Osteocyte (in vitro differentiated cells): ENCODE results near the gene CADM2. TPM values are rescaled to one million over a fixed set of nuclear protein-coding genes. Genes with fewer than 3 reads are reported as not detected.

Experiments
- DNase-seq: peaks from one replicate; pipeline ENCODE4 v3.0.0; 2021; ENCODE audit warnings: mixed read lengths; ENCODE audit not compliant: unreplicated experiment; ENCODE audit errors: extremely low spot score
- H3K27ac Mint-ChIP-seq: one replicate; pipeline ENCODE4 v1.8.0; 2021; ENCODE audit warnings: mild to moderate bottlenecking, mixed read lengths; ENCODE audit not compliant: unreplicated experiment
- H3K27me3 Mint-ChIP-seq: one replicate; pipeline ENCODE4 v1.8.0; 2021; ENCODE audit warnings: mixed read lengths; ENCODE audit not compliant: unreplicated experiment
- H3K36me3 Mint-ChIP-seq: one replicate; pipeline ENCODE4 v1.8.0; 2021; ENCODE audit warnings: mixed read lengths; ENCODE audit not compliant: unreplicated experiment
- H3K4me1 Mint-ChIP-seq: one replicate; pipeline ENCODE4 v1.8.0; 2021; ENCODE audit warnings: mixed read lengths; ENCODE audit not compliant: unreplicated experiment
- H3K4me3 Mint-ChIP-seq: one replicate; pipeline ENCODE4 v1.8.0; 2021; ENCODE audit warnings: mild to moderate bottlenecking, moderate library complexity, mixed read lengths; ENCODE audit not compliant: unreplicated experiment
- H3K9me3 Mint-ChIP-seq: one replicate; pipeline ENCODE4 v1.8.0; 2021; ENCODE audit warnings: mixed read lengths; ENCODE audit not compliant: unreplicated experiment
- total RNA-seq: library from RNA; stranded (reverse); gene quantifications from 2 replicates; pipeline ENCODE4 v1.2.1, GENCODE V29; 2021
- TF ChIP-seq, protein P1 (sequence below): fragments of 200-600 bp; sonication (generic); IDR thresholded peaks from 2 replicates; pipeline ENCODE4 v1.5.0; 2021; ENCODE audit warnings: antibody characterized with exemption, mild to moderate bottlenecking, moderate library complexity

Gene CADM2
- total RNA-seq, 1 donor from 2014 or later, result 1.5 TPM

DNA sequence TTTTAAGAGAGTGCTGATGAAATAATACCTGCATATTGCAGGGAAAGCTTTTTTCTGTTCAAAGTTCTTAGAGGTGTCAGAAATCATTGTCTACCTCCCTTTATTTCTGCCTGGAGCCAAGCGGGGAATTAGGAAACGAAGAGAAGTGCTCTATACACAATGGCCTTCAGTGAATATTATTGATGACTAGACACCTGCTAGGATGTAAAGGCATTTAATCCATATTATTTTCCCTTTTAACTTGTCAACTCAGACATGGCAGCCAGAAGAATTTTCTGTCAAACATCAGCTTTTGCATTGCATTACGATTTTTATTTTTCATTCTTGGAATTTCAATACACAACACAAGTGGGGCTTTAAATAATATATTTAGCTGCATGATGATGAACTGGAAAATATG lies 24.7 kb downstream of the CADM2 start:
- TF ChIP-seq, protein P1, sequence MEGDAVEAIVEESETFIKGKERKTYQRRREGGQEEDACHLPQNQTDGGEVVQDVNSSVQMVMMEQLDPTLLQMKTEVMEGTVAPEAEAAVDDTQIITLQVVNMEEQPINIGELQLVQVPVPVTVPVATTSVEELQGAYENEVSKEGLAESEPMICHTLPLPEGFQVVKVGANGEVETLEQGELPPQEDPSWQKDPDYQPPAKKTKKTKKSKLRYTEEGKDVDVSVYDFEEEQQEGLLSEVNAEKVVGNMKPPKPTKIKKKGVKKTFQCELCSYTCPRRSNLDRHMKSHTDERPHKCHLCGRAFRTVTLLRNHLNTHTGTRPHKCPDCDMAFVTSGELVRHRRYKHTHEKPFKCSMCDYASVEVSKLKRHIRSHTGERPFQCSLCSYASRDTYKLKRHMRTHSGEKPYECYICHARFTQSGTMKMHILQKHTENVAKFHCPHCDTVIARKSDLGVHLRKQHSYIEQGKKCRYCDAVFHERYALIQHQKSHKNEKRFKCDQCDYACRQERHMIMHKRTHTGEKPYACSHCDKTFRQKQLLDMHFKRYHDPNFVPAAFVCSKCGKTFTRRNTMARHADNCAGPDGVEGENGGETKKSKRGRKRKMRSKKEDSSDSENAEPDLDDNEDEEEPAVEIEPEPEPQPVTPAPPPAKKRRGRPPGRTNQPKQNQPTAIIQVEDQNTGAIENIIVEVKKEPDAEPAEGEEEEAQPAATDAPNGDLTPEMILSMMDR, result no peak
- Mint-ChIP-seq H3K9me3 (no peaks in the 10 kb centered on the region), H3K4me1 (no peaks in the 10 kb centered on the region), H3K4me3 (no peak overlapping the region), H3K27me3 (no peaks in the 10 kb centered on the region), H3K27ac (no peak overlapping the region), H3K36me3 (no peaks in the 10 kb centered on the region)
- DNase-seq, result no peak

DNA sequence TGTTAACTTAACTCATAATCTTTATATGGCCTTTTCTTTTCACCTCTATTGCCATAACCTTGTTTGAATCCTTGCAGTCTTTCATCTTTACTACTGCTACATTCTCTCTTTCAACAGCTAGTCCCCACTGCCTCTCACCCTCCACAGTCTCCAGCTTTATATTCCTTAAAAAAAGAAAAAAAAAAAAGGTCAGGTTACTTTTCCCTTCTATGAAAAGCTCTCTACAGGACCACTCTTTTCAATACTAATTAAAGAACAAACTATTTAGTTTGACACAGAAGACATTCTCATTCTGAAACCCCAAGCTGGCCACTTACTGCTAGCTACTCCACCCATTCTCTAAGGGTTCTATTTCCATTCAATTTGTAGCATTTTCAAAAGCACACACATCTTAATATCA lies 25.6 kb downstream of the CADM2 start:
- Mint-ChIP-seq H3K27ac (no peak overlapping the region), H3K36me3 (no peaks in the 10 kb centered on the region), H3K27me3 (no peaks in the 10 kb centered on the region), H3K4me3 (no peak overlapping the region), H3K4me1 (no peaks in the 10 kb centered on the region), H3K9me3 (no peaks in the 10 kb centered on the region)
- DNase-seq, result no peak
- TF ChIP-seq, protein P1, result no peak

DNA sequence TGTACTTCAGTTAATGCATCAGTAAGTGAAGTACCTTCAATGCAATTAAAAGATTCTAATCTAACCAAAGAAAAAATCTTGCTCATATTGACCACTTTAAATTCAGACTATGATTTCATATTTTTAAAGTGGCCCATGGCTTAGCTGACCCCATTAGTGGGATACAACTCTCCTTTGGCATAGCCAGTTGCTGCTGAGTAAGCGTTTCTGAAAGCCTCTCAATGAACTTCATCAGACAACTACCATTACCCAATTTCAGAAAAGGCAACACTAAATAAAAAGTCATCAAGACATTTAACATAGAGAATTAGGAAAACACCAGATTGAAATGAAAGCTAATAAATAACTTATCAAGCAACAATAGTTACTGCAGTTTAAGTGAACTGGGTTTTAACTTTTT lies 27.0 kb downstream of the CADM2 start:
- Mint-ChIP-seq H3K4me3 (no peak overlapping the region), H3K4me1 (no peaks in the 10 kb centered on the region), H3K27me3 (no peaks in the 10 kb centered on the region), H3K9me3 (no peaks in the 10 kb centered on the region), H3K27ac (no peak overlapping the region), H3K36me3 (no peaks in the 10 kb centered on the region)
- DNase-seq, result no peak
- TF ChIP-seq, protein P1, result no peak

DNA sequence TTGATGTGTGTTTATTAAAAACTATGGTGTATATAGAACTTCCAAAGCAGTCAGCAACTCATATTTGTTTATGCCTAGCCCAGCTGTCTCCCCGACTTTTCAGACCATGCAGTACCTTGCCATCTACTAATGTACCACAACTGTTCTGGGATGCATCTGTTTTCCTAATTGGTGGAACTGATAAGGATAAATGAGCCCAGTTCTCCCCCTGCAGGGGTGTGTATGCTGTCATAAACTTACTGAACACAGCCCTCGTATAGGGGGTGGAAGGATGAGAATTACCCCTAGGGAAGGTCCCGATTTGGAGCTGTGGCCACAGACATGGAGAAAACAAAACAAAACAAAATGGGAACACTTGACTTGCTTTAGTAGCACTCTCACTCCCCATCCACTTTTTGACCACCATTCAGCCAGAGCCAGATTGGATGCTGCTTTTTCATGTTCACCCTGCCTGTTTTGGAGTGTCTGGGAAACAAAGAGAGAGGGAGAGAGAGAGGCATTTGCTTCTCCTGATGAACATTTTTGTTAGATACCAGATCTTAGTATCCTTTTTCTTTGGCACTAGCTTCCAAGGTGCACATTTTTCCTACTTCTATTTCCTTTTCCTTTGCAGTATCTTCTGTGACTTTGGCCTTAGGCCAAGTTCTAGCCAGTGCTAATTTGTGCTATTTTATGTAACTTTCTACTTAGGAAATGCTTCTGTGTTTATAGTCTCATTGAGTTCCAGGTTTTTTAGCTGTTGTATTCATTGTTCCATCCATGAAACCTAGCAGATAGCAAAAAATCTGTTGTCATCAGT lies 29.1 kb downstream of the CADM2 start:
- Mint-ChIP-seq H3K27ac (no peak overlapping the region), H3K36me3 (no peaks in the 10 kb centered on the region), H3K4me3 (no peak overlapping the region), H3K27me3 (no peaks in the 10 kb centered on the region), H3K4me1 (no peaks in the 10 kb centered on the region), H3K9me3 (no peaks in the 10 kb centered on the region)
- TF ChIP-seq, protein P1, result no peak
- no peak for DNase-seq

DNA sequence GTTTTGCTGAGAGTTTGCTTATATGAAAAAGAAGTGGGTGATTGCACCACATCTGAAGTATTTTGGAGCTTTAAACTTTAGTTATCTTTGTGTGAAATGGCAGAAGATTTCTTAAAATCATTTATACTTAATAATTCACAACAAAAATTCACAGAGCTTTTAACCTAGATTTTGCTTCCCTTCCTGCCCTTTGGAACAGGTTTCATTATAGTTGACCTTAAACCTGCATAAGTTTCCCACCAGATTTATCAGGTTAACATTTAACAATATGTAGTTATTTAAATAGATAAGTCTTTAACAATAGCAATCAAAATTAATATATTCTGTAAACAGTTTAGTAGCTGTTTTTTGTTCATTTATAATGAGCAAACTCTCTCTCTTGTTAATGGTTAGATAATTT lies 30.3 kb downstream of the CADM2 start:
- H3K27ac Mint-ChIP-seq, result no peak overlapping the region
- H3K36me3 Mint-ChIP-seq, result no peaks in the 10 kb centered on the region
- no peaks in the 10 kb centered on the region for H3K9me3 Mint-ChIP-seq
- H3K4me1 Mint-ChIP-seq, result no peaks in the 10 kb centered on the region
- DNase-seq, result no peak
- H3K27me3 Mint-ChIP-seq, result no peaks in the 10 kb centered on the region
- H3K4me3 Mint-ChIP-seq, result no peak overlapping the region
- TF ChIP-seq, protein P1, result no peak
